Raji (cell line): ENCODE data around the gene DYNLRB2.

Source experiments
- POLR2A ChIP-seq: IDR thresholded peaks from 2 replicates; pipeline ENCODE4 v1.6.1; 2011; ENCODE audit warnings: low read depth, low read length, control low read depth; ENCODE audit not compliant: insufficient read depth

DYNLRB2 gene

DNA sequence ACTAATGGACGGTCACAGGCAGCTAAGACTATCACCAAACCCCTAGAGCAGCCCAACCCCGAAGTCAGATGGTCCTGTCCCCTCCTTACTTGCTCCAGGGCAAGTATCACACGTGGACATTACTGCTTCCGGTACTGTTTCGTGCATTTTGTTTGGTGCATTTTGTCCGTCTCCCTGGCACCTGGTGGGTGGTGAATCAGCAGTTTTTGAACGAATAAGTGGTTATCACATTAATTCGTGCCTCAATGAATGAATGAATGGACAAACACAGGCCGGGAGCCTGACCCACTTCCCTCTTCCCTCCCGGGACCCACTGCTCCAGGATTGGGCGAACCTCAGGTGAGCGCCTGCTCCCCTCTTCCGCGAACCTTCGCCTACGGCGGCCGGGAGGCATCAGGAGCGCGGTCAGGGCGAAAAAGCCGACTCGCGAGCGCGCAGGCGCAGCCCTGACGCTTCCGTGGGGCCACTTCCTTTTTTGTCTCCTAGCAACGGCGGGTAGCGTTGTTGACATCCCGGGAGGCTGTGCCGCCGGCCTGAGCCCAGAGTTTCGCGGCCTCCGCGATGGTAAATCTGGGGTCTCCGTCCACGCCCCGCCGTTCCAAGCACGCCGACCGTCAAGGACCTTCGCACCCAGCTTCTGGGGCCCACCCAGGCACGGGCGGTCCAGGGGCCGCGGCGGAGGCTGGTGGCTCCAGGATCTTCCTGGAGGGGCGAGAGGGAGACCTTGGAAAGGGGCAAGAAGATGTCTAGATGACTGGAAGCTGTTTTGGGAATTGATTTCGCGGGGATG lies at the start of gene DYNLRB2:
TSS of gene DYNLRB2 (plus strand) at position 478 of the 790 bp plus-strand sequence. CDS start at position 562, 84 bp downstream.
- TF ChIP-seq POLR2A = no peak

DNA sequence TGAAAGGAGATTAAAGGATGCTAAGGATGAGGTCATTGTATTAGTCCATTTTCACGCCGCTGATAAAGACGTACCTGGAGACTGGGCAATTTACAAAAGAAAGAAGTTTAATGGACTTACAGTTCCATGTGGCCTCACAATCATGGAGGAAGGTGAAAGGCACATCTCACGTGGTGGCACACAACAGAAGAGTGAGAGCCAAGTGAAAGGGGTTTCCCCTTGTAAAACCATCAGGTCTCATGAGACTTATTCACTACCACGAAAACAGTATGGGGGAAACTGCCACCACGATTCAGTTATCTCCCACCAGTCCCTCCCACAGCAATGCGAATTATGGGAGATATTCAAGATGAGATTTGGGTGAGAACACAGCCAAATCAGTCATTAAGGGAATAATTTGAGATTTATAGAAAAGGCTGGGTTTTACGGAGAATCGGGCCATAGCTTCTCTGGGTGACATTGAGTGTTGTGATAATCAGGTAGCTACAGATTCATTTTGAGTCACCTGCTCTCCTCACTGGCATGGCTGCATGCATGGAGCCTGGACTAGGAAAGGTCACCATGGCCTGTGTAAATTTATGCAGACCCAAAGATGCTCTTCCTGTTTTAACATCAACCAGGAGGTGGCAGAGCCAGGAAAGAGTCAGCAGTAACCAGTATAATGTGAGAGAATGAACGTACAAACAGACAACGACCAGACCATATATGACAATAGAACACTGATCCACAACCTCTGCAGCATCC lies 40.5 kb upstream of the DYNLRB2 start:
- no peak for TF ChIP-seq POLR2A

GRCh38 chr16:80500961-80501525 lies 39.8 kb upstream of the DYNLRB2 start:
- TF ChIP-seq POLR2A = no peak

DNA sequence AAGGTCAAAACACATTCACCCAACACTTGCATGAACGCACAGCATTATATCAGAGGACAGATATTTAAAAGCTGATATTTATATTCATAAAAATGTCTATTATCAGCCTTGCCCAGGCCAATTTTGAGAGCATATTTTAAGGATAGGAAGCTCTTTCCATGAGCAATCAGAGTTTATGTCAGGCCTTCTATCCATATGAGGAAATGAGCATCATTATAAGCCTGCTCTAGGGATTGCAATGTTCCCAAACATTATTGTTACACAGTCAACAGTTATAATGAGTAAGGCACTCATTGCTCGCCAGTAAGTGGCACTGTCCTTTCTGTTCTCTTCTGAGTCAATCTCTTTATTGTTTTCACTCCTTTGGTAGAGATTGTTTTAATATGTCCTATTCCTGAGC lies 37.7 kb upstream of the DYNLRB2 start:
- TF ChIP-seq POLR2A = no peak

- no peak for TF ChIP-seq POLR2A
These were observed 33.3 kb upstream of the DYNLRB2 start for GRCh38 chr16:80507538-80507937.

GRCh38 chr16:80509872-80510271 lies 30.9 kb upstream of the DYNLRB2 start:
- TF ChIP-seq POLR2A = no peak

DNA sequence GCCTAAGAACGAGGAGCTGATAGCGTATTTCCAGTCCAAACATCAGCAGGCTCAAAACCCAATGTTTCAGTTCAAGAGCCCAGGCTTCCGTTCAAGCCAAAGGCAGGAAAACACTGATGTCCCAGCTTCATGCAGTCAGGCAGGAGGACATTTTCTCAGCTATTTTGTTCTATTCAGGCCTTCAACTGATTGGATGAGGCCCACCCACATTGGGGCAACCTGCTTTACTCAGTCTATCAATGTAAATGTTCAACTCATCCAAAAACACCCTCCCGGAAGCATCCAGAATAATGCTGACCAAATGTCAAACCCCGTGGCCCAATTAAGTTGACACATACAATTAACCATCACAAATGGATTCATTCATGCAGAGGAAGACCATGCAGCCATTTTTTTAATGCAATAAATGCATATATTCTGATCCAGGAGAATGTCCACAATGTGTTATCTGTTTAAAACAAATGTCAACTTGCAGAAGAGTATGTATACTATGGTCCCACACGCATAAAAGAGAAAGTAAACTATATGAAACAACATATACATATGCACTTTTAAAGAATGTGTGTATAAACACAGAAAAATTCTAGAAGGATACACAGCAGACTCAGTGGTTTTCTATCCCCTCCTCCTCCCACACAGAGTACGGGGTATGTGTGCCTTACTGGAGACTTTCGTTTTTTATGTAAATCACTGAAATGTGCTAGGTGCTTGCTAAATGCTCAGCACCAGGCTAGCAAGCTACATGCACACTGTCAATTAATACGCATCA lies 28.8 kb upstream of the DYNLRB2 start:
- TF ChIP-seq POLR2A = no peak

GRCh38 chr16:80512593-80512853 lies 28.3 kb upstream of the DYNLRB2 start:
- TF ChIP-seq POLR2A = no peak

DNA sequence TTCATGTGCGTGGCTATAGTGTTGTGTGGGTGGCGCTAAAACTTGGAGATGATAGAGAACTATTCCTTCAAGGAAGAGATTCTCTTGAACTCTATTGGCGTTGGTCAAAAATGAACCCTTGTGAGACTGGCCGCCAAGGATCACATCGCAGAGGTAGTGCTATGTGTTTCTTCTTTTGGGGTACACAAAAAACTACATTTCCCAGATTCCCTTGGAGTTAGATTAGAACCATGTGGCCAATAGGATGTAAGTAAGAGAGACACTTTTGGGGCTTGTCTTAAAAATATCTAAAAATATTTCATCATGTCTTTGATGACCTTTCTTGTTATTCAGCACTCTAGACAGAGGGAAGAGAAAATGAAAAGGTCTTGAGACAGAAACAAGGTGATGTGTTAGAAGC lies 25.4 kb upstream of the DYNLRB2 start:
- no peak for TF ChIP-seq POLR2A

DNA sequence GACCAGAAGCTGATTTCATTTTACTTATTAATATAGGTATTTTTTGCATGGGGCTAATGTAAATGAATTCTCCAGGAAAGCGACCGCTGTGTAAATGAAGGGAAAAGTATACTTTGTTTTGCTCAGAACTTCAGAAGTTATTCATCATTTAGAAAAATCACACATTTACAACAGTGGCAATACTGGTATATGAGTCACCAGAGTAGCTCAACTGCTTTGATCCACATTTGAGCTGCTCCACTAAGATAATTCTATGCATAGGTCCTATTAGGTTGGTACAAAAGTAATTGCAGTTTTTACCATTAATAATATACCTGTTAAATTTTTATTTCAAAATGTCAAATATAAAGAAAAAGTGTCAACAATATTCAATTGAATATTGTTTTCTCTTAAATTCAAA lies 22.9 kb upstream of the DYNLRB2 start:
- no peak for TF ChIP-seq POLR2A

GRCh38 chr16:80518436-80518835 lies 22.4 kb upstream of the DYNLRB2 start:
- TF ChIP-seq POLR2A = no peak

DNA sequence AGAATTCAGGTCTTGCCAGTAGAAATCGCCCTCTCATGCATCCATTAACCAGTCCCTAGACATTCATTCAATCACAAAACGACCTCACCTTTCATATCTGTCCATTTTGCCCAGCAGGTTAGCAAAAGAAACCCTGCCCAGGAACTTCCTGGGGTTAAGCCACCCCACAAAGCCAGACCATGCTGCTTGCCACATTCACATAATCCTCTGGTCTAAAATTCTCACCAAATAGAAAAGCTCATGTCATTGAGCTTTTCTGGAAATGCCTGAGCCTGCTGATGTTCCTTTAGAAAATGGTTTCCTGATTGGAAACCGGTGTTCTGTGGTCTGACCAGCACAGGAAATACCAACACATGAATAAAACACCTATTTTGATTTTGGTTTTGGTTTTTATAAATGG lies 21.6 kb upstream of the DYNLRB2 start:
- TF ChIP-seq POLR2A = no peak

DNA sequence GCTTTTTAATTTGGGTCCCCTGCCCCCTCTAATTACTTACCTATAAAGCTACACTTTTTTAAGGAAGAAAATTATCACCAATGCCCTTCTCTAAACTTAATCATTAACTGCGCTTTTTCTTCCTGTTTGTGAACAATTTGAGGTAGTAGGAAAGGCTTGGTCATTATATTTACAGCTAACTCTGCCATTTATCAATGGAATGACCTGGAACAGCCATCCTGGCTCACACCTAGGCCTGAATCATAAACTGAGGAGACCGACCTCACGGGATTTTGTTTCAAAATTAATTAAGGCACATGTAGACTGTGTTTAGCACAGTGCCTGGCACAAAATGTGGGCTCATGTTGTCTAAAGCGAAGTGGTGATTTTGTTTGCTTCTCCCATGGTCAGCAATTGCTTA lies 15.4 kb upstream of the DYNLRB2 start:
- TF ChIP-seq POLR2A = no peak

DNA sequence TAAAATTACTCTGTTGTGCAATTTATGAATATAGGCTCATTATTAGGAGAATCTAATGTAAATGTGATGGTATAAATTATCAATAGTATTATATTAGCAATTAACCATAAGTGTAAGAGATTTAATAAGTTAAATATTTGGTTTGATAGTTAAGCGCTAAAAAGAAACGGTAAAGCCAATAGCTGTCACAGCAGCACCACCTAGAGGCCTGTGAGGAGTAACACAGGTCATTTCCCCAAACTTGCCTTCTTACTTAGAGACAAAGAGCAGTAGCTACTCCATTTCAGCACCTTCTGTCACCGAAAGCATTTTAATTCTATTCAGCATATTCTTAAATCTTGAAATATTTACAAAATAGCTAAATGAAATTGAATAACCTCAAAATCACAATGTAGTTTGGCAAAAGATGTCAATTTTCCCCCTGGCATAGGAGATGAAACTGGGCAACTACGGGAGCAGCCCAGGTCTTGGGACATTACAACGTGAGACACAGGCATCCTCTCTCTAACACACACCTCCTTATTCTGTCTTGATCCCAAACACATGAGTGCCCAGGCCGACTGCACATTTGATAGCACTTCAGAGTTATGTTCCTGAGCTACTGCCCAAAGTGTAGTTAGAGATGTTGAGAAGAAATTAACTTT lies 14.3 kb upstream of the DYNLRB2 start:
- no peak for TF ChIP-seq POLR2A

DNA sequence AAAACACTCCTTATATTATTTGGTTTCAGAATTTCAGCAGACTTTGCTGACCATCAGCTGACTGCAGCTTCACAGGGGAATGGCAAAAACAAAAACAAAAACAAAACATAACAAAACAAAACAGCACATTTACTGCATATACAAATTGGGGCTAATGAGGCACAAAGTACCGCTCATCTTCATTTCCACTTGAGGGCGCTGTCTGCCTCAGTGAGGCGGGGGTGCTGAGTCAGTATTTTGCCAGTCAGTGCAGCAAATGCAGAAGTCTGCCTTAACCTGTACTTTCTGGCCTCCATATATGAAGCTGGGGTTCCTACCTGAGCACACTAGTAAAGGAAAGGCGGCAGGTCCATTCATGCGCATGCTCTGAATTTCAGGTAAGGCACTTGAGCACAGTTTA lies 13.5 kb upstream of the DYNLRB2 start:
- no peak for TF ChIP-seq POLR2A
